Astrocyte (in vitro differentiated cells and primary cell): ENCODE results near the gene KRT17. TPM values are rescaled to one million over a fixed set of nuclear protein-coding genes. Genes with fewer than 3 reads are reported as not detected.
"Not testable (repeated sequence)": the region's sequence is repeated elsewhere in the genome, so short reads cannot be mapped to it uniquely, and the experiment has no call there.

ENCODE experiments used
- DNase-seq: peaks from one replicate; pipeline ENCODE4 v3.0.0-alpha.2; 2010; ENCODE audit warnings: low read depth
- FAIRE-seq: peaks from 2 replicates; lab custom pipeline; 2011; peaks lifted over from hg19 to GRCh38; lab: Jason Lieb, UNC
- H2AFZ ChIP-seq: 2 replicates; pipeline ENCODE4 v1.6.0; 2012; ENCODE audit warnings: low read depth, low read length, inconsistent platforms
- H3K27ac ChIP-seq: 2 replicates; pipeline ENCODE4 v1.5.1; 2011; ENCODE audit warnings: low read depth, low read length, inconsistent platforms
- H3K27me3 ChIP-seq: 2 replicates; pipeline ENCODE4 v1.6.0; 2011; ENCODE audit warnings: low read length, inconsistent platforms; ENCODE audit not compliant: insufficient read depth
- H3K36me3 ChIP-seq: 2 replicates; pipeline ENCODE4 v1.5.1; 2011; ENCODE audit warnings: low read length, inconsistent platforms; ENCODE audit not compliant: insufficient read depth
- H3K4me1 ChIP-seq: 2 replicates; pipeline ENCODE4 v1.5.1; 2011; ENCODE audit warnings: low read length, inconsistent platforms; ENCODE audit not compliant: insufficient read depth
- H3K4me2 ChIP-seq: 2 replicates; pipeline ENCODE4 v1.6.0; 2012; ENCODE audit warnings: low read length, inconsistent platforms
- H3K4me3 ChIP-seq: 2 replicates; pipeline ENCODE4 v1.5.1; 2011; ENCODE audit warnings: low read depth, mild to moderate bottlenecking, low read length, inconsistent platforms; ENCODE audit not compliant: insufficient read depth
- H3K79me2 ChIP-seq: 2 replicates; pipeline ENCODE4 v1.6.0; 2012; ENCODE audit warnings: mild to moderate bottlenecking, low read length, inconsistent platforms; ENCODE audit not compliant: insufficient read depth
- H3K9ac ChIP-seq: 2 replicates; pipeline ENCODE4 v1.6.0; 2012; ENCODE audit warnings: mild to moderate bottlenecking, low read length, inconsistent platforms
- H3K9me3 ChIP-seq: 2 replicates; pipeline ENCODE4 v1.5.1; 2012; ENCODE audit warnings: low read depth, mild to moderate bottlenecking, low read length, inconsistent platforms; ENCODE audit not compliant: insufficient read depth
- H4K20me1 ChIP-seq: 2 replicates; pipeline ENCODE4 v1.6.0; 2012; ENCODE audit warnings: low read length, inconsistent platforms; ENCODE audit not compliant: insufficient read depth
- H3K27ac Mint-ChIP-seq: one replicate; pipeline ENCODE4 v1.8.0; 2021; ENCODE audit warnings: mild to moderate bottlenecking, mixed read lengths; ENCODE audit not compliant: unreplicated experiment
- H3K27me3 Mint-ChIP-seq: one replicate; pipeline ENCODE4 v1.8.0; 2021; ENCODE audit warnings: low read depth, mixed read lengths; ENCODE audit not compliant: unreplicated experiment
- H3K36me3 Mint-ChIP-seq: one replicate; pipeline ENCODE4 v1.8.0; 2021; ENCODE audit warnings: low read depth, mixed read lengths; ENCODE audit not compliant: unreplicated experiment
- H3K4me1 Mint-ChIP-seq: one replicate; pipeline ENCODE4 v1.8.0; 2021; ENCODE audit warnings: low read depth, mixed read lengths; ENCODE audit not compliant: unreplicated experiment
- H3K4me3 Mint-ChIP-seq: one replicate; pipeline ENCODE4 v1.8.0; 2021; ENCODE audit warnings: mild to moderate bottlenecking, moderate library complexity, mixed read lengths; ENCODE audit not compliant: unreplicated experiment
- H3K9me3 Mint-ChIP-seq: one replicate; pipeline ENCODE4 v1.8.0; 2021; ENCODE audit warnings: mild to moderate bottlenecking, mixed read lengths; ENCODE audit not compliant: unreplicated experiment
- CTCF ChIP-seq: IDR thresholded peaks from 2 replicates; pipeline ENCODE4 v1.5.1; 2011; ENCODE audit warnings: low read depth, mild to moderate bottlenecking, inconsistent platforms, low read length, moderate library complexity; ENCODE audit not compliant: insufficient read depth
- EZH2 ChIP-seq: IDR thresholded peaks from 2 replicates; pipeline ENCODE4 v1.6.1; 2012; ENCODE audit warnings: mild to moderate bottlenecking, low read length, inconsistent platforms; ENCODE audit not compliant: insufficient read depth
- total RNA-seq: library from RNA; stranded (reverse); gene quantifications from 2 replicates; pipeline ENCODE4 v1.2.1, GENCODE V29; 2021

KRT17 gene
- total RNA-seq, 1 donor from 2014 or later = 21.4 TPM

- Mint-ChIP-seq H3K27ac (no peak overlapping the region), H3K36me3 (peaks cover 2% of the 10 kb centered on the region), H3K4me3 (no peak overlapping the region), H3K4me1 (peaks cover 14% of the 10 kb centered on the region), H3K27me3 (peaks cover 26% of the 10 kb centered on the region), H3K9me3 (no peaks in the 10 kb centered on the region)
- TF ChIP-seq EZH2 (no peak), CTCF (no peak)
- no peaks in the 10 kb centered on the region for H3K9me3 ChIP-seq
- H4K20me1 ChIP-seq = no peaks in the 10 kb centered on the region
- H3K4me2 ChIP-seq = no peak overlapping the region
- H3K79me2 ChIP-seq = no peaks in the 10 kb centered on the region
- peaks cover 3% of the 10 kb centered on the region for H3K4me1 ChIP-seq
- no peak overlapping the region for H3K4me3 ChIP-seq
- H3K9ac ChIP-seq = peak overlapping the region; percentile 6
- H3K36me3 ChIP-seq = no peaks in the 10 kb centered on the region
- no peak overlapping the region for H2AFZ ChIP-seq
- H3K27me3 ChIP-seq = peaks cover 4% of the 10 kb centered on the region
- FAIRE-seq (no peak), DNase-seq (no peak)
- no peak overlapping the region for H3K27ac ChIP-seq
Measured at GRCh38 chr17:41625602-41626001, 1.2 kb upstream of the KRT17 start.

- H2AFZ ChIP-seq, FAIRE-seq, DNase-seq, H3K9me3 Mint-ChIP-seq, H3K4me1 ChIP-seq, H3K36me3 Mint-ChIP-seq, H3K4me3 ChIP-seq, H3K27ac ChIP-seq, H3K36me3 ChIP-seq, H3K9me3 ChIP-seq, H3K27ac Mint-ChIP-seq, H4K20me1 ChIP-seq, H3K79me2 ChIP-seq, H3K27me3 ChIP-seq, H3K4me3 Mint-ChIP-seq: not testable (repeated sequence)
- H3K4me2 ChIP-seq = peak overlapping the region; percentile 22
- Mint-ChIP-seq H3K27me3 (peaks cover 25% of the 10 kb centered on the region), H3K4me1 (peaks cover 17% of the 10 kb centered on the region)
- peak overlapping the region; percentile 48 for H3K9ac ChIP-seq
Measured at GRCh38 chr17:41623184-41623861, 1.1 kb downstream of the KRT17 start.

- DNase-seq, FAIRE-seq, H3K4me3 Mint-ChIP-seq: not testable (repeated sequence)
Measured at GRCh38 chr17:41622340-41623183, 1.8 kb downstream of the KRT17 start.

More at GRCh38 chr17:41622340-41623183, 1.8 kb downstream of the KRT17 start:
- Histone ChIP-seq H3K4me2 (peak overlapping the region; percentile 15), H3K9ac (peak overlapping the region; percentile 48)
- not testable (repeated sequence) for H3K27ac Mint-ChIP-seq, H3K4me3 ChIP-seq, H3K27me3 ChIP-seq, H3K36me3 Mint-ChIP-seq, H2AFZ ChIP-seq, H3K79me2 ChIP-seq, H3K27ac ChIP-seq, H4K20me1 ChIP-seq, H3K9me3 Mint-ChIP-seq, H3K4me1 ChIP-seq, H3K36me3 ChIP-seq, H3K9me3 ChIP-seq
- H3K4me1 Mint-ChIP-seq = peaks cover 17% of the 10 kb centered on the region
- H3K27me3 Mint-ChIP-seq = peaks cover 22% of the 10 kb centered on the region
